GM21576 (cell line): Measurements from ENCODE around the gene RCSD1.

Experiments
- ATAC-seq: cut with Tn5 transposase; IDR thresholded peaks from one replicate; pipeline ENCODE4 v1.9.1; 2021; ENCODE audit warnings: mild to moderate bottlenecking, moderate library complexity; ENCODE audit not compliant: unreplicated experiment

The RCSD1 gene

GRCh38 chr1:167617153-167618147 lies 12.6 kb upstream of the RCSD1 start:
- peak; percentile 58 for ATAC-seq

GRCh38 chr1:167618366-167618765 lies 11.7 kb upstream of the RCSD1 start:
- ATAC-seq = no peak

DNA sequence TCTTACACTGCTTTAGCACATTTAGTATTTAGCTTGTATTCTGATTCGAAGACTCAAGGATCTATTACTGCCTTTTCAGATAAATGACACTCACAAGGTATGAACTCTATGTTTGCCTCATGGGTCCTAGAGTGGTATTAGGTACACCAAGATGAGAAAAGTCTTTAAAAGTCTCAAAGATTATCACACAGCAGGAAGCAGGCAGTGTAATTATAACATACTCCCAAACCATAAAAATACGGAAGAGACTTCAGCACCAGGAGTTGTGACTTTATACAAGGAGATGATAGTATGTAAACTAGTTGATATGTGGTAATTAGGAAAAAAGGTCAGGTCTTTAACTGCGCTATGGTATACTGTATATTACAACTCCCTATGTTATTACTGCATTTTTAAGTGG lies 11.2 kb upstream of the RCSD1 start:
- no peak for ATAC-seq

GRCh38 chr1:167620002-167620401 lies 10.0 kb upstream of the RCSD1 start:
- ATAC-seq = no peak

DNA sequence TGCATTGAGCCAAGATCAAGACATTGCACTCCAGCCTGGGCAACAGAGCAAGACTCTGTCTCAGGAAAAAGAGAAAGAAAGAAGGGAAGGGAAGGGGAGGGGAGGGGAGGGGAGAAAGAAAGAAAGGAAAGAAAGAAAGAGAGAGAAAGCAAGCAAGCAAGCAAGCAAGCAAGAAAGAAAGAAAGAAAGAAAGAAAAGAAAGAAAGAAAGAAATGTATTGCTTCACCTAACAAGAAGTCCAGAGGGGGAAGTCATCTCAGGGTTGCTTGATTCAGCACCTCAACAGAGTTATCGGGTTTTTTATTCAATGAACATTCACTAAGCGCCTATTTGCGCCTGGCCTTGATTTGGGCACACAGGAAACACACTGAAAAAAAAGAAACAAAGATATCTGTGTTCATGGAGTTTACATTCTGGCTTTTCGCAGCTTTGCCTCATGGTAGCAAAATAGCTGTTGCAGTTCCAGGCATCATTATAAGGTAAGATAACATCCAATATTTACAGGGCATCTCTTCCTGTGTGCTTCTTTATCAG lies 8.2 kb upstream of the RCSD1 start:
- no peak for ATAC-seq

DNA sequence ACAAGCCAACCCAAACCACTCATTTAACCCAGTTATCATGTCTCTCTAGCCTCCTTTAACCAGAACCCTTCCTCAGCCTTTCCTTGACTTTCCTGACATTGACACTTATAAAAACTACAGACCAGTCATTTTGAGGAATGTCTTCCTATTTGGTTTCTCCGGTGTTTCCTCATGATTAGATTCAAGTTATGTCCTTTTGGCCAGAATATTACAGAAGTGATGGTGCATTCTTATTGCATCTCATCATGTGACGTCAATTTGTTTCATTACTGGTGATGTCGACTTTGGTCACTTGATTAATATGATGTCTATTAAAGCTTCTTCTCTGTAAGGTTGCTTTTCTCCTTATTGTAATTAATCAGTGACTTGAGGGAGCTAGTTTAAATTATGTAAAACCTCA lies 6.1 kb upstream of the RCSD1 start:
- ATAC-seq = no peak

- ATAC-seq = no peak
These were observed 4.8 kb upstream of the RCSD1 start for GRCh38 chr1:167625040-167625823.

GRCh38 chr1:167627615-167627864 lies 2.5 kb upstream of the RCSD1 start:
- ATAC-seq = peak; percentile 3

DNA sequence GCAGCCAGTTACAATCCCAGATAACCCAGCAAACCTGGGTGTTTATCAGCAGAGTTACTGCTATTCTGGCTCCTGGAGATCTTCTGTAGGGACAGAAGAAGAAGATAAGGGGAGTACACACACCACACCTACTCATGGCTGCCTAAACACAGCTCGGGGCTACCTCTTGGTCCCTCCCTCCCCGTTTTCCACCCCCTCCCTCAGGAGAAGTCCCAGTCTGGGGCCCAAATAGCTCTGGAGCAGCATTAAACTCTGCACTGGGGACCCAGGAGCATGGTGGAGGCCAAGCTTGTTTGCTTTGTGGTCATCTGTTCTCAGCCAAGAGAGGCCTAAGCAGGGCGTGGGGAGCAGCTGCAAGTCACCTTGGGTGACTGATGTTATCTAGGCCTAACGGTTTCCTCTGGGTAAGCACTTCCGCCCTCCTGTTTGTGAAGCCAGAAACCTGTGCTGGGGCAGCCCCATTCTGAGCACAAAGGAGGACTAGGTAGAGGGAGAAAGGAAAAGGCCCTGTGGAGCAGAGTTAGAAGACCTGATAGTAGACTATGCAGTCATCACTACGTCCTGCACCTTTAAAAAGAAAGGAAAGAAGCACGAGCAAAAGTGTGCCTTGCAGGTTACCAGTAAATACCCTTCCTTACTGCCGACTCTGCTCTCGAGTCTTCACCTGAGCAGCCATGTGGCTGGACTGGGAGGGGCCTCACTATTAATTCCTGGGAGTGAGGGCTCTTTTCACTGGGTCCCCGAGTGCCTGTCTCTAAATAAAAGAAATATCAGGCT lies 2.0 kb upstream of the RCSD1 start:
- ATAC-seq = peak; percentile 65

DNA sequence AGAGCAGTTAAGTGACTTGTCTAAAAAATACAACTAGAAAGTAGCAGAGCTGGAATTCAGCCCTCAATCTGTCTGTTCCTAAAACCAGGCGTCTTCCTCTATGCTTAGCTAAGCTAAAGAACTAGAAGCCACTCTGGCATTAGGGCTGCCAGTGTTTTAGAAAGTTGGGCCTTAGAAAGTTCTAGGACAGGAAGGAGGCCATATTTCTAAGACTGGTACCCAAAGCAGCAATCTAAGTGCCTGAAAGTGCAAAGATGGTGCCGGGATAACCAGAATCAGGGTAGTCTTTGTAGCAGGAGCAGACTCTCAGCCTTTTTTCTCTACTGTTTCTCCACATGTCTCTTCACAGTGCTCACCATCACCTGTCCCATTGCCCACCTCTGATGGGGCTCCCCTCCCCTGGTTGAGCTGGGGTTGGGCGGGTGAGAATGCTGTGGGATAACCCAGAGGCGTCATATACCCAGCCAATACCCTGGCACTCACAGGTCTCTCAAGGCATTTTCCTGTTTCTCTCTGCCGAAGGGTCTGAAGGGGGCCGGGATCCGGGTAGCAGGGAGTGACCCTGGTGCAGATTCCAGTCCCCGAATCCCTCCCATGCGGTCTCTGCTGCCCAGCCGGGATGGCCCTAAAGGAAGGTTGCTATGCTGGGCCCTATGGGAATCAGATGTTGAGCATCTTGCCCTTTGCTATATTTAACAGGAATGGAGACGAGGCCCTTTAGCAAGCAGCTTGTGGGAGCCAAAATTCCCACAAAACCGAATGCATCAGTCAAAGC lies 1.1 kb upstream of the RCSD1 start:
- no peak for ATAC-seq

DNA sequence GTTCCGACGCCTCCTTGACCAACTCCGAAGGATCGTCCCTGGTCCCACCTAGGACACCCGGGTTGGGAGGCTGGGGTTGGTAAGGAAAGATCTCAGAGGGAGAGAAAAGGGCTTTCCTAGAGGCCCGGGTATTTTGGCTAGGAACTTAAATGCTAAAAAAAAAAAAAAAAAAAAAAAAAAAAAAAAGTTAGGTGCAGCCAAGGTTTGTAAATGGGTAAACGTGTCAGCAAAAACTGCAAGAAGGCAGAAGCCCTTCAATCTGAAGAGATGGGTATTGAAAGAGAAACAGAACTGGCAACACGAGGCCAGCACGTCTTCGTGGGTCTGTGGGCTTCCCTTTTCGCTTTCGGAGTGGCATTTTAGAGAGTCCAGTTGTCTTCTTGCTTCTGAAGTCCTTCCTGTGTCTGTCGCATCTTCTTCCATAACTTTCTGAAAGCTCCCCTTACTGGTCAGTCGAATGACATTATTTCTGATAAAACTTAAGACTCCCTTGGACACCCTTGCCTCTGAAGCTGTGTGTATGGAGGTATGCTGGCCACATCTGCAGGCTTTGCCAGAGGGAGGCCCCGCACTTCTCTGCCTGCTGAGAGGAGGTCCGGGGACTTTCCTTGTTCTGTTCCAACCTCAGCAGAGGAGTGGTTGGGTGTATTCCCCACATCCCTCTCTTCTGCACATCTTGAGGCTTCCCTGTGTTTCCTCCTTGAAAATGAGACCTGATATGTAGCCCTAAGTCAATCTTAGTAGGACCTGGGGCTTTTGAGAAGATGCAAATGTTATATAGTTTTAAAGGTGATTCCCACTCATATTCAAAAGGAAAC lies 745 bp downstream of the RCSD1 start:
- no peak for ATAC-seq

GRCh38 chr1:167631386-167631935 lies 1.4 kb downstream of the RCSD1 start:
- no peak for ATAC-seq

DNA sequence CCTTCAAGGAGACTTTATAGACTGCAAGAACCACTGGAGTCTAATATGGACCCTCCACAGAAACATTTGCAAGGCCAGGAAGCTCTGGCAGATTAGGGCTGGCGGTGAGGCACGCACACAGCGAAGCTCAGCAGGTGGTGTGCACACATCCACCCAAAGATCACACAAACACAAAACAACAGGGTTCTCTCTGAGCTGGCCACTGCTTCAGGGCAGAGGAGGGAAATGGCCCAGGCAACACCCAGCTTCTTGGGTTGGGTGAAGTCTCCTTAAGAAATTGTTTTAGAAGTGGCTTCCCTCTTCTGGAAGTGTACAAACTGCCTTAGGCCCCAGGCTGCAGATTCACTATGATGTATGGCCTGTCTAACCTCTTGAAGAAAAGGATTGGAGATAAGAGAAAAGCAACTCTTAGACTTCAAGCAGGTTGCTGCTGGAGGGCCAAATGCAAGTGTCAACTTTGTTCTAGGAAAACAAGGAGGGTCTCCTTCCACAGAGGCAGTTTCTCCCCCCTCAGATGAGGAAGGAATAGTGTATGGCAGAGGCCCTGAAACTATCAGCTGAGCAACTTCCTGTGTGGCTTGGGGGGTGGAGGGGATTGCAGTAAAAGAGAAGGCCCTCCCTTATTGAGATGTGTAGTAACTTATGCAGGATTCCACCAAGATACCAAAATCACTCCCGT lies 2.0 kb downstream of the RCSD1 start:
- ATAC-seq = no peak

GRCh38 chr1:167633258-167633944 lies 3.4 kb downstream of the RCSD1 start:
- ATAC-seq = no peak

DNA sequence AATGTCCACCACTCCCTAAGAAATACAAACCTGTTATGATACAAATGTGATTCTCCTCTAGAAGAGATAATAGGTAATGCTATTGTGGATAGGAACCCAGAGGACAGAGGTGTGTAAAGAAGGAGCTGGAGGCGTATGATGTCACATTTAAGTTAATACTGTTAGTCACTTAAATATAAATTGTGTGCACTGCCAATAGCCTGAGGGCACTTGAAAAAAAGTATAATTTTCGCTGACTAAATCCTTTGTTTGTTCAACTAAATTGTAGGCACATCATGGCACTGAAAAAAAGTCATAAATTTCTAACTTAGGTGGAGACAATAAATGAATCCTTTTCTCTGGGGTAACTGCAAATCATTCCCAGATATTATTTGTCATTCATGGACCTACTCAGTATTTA lies 4.4 kb downstream of the RCSD1 start:
- no peak for ATAC-seq

- ATAC-seq = no peak
These were observed 5.2 kb downstream of the RCSD1 start for GRCh38 chr1:167635156-167635648.

DNA sequence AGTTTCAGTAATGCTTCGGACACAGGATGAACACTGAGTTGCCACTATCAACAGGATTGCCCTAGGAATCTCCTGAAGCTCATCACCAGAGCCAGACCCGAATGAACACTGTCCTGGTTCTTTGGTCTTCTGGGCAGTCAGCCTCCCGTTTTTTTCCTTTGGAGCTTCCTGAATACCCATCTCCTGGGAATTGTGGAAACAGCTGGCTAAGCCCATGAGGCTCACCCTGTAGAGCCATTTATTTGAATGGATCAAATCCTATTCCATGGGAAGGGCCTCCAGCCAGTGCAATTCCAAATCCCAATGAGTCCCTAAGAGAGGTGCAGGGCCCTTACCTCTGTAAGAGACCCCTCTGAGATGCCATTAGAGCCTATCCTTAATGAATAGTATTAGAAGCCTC lies 5.9 kb downstream of the RCSD1 start:
- no peak for ATAC-seq

DNA sequence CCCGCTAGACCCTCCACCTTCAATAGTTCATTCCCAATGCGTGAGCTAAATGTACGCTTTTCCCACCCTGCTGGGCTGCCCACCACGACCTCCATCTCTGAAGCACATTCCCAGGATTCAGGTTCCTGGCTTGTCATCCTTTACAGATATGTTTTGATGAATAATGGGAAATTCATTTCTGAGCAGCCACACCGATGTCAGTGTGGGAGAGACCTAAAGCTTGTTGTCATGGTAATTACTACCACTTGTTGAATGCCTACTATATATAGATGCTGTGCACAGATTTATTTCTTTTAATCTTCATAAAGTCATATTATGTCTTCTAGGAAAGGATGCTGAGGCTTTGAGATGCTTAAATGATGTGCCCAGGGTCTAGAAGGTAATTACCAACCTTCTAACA lies 8.0 kb downstream of the RCSD1 start:
- ATAC-seq = no peak
